Measurements from ENCODE around the gene TMOD1. TPM values are rescaled to one million over a fixed set of nuclear protein-coding genes. Genes with fewer than 3 reads are reported as not detected.

TMOD1 gene
- total and polyA plus RNA-seq, 2 experiments from 2014 or later = 0.69 to 4.5 TPM

- no peaks in the 10 kb centered on the region for H3K36me3 ChIP-seq (ENCODE audit: insufficient read depth)
- H4K20me1 ChIP-seq (replicated peaks; ENCODE audit: insufficient read depth) = no peaks in the 10 kb centered on the region
- no peaks in the 10 kb centered on the region for H3K9me2 ChIP-seq (ENCODE audit: insufficient read depth)
- no peak for DNase-seq (ENCODE audit: low spot score)
- Mint-ChIP-seq H3K4me1 (peaks cover 32% of the 10 kb centered on the region), H3K27me3 (ENCODE audit: insufficient read depth, low read depth, poor library complexity) (peaks cover 15% of the 10 kb centered on the region), H3K36me3 (ENCODE audit: low read depth) (no peaks in the 10 kb centered on the region), H3K4me3 (no peak overlapping the region), H3K9me3 (no peaks in the 10 kb centered on the region), H3K27ac (no peak overlapping the region)
- H3K79me2 ChIP-seq (replicated peaks; ENCODE audit: insufficient read depth) = no peaks in the 10 kb centered on the region
- no peaks in the 10 kb centered on the region for H3F3A ChIP-seq (replicated peaks; ENCODE audit: low read depth)
- ATAC-seq = no peak
- H3K27ac ChIP-seq (ENCODE audit: low read depth) = no peak overlapping the region
- H3K27me3 ChIP-seq (ENCODE audit: insufficient read depth) = no peaks in the 10 kb centered on the region
- H3K4me3 ChIP-seq = no peak overlapping the region
- TF ChIP-seq CTCF (conservative IDR thresholded peaks at IDR 0.05; ENCODE audit: low read depth in 2 of 2) (no peak), ETS1 (IDR thresholded peaks at IDR 0.05) (no peak), EZH2 (IDR thresholded peaks at IDR 0.05; ENCODE audit: low read depth, unreplicated experiment) (no peak), NANOG (IDR thresholded peaks at IDR 0.05; ENCODE audit: borderline replicate concordance) (no peak), JUNB (IDR thresholded peaks at IDR 0.05; ENCODE audit: unreplicated experiment) (no peak), ZNF114 (CRISPR knock-in tag; IDR thresholded peaks at IDR 0.05) (no peak), ZNF462 (CRISPR knock-in tag; IDR thresholded peaks at IDR 0.05) (no peak), EZH2phosphoT487 (IDR thresholded peaks at IDR 0.05; ENCODE audit: unreplicated experiment) (no peak), POLR2AphosphoS5 (IDR thresholded peaks at IDR 0.05; ENCODE audit: low read depth) (no peak), STAT1 (IDR thresholded peaks at IDR 0.05; ENCODE audit: unreplicated experiment) (no peak), CREB1 (CRISPR knock-in tag; IDR thresholded peaks at IDR 0.05; ENCODE audit: low read depth) (no peak), ZNF331 (CRISPR knock-in tag; IDR thresholded peaks at IDR 0.05; ENCODE audit: low read depth) (no peak)
- TF ChIP-seq, protein P1, sequence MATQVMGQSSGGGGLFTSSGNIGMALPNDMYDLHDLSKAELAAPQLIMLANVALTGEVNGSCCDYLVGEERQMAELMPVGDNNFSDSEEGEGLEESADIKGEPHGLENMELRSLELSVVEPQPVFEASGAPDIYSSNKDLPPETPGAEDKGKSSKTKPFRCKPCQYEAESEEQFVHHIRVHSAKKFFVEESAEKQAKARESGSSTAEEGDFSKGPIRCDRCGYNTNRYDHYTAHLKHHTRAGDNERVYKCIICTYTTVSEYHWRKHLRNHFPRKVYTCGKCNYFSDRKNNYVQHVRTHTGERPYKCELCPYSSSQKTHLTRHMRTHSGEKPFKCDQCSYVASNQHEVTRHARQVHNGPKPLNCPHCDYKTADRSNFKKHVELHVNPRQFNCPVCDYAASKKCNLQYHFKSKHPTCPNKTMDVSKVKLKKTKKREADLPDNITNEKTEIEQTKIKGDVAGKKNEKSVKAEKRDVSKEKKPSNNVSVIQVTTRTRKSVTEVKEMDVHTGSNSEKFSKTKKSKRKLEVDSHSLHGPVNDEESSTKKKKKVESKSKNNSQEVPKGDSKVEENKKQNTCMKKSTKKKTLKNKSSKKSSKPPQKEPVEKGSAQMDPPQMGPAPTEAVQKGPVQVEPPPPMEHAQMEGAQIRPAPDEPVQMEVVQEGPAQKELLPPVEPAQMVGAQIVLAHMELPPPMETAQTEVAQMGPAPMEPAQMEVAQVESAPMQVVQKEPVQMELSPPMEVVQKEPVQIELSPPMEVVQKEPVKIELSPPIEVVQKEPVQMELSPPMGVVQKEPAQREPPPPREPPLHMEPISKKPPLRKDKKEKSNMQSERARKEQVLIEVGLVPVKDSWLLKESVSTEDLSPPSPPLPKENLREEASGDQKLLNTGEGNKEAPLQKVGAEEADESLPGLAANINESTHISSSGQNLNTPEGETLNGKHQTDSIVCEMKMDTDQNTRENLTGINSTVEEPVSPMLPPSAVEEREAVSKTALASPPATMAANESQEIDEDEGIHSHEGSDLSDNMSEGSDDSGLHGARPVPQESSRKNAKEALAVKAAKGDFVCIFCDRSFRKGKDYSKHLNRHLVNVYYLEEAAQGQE (IDR thresholded peaks at IDR 0.05; ENCODE audit: unreplicated experiment) = no peak
- H3K4me1 ChIP-seq (ENCODE audit: insufficient read depth) = peaks cover 17% of the 10 kb centered on the region
- H3K4me2 ChIP-seq = no peak overlapping the region
- H2AFZ ChIP-seq = no peak overlapping the region
Measured at GRCh38 chr9:97560154-97560553, 58.7 kb downstream of the TMOD1 start.

Measured in GM23338 (cell line).